SW 1271 (cell line): ENCODE data around the gene SDCCAG8.

Source experiments
- DNase-seq, 2 experiments: peaks; one replicate each; lab custom pipeline; 2025; lab: John Stamatoyannopoulos, UW

SDCCAG8 gene

GRCh38 chr1:243548516-243548915, 292.7 kb downstream of the SDCCAG8 start:
- no peak for DNase-seq

DNA sequence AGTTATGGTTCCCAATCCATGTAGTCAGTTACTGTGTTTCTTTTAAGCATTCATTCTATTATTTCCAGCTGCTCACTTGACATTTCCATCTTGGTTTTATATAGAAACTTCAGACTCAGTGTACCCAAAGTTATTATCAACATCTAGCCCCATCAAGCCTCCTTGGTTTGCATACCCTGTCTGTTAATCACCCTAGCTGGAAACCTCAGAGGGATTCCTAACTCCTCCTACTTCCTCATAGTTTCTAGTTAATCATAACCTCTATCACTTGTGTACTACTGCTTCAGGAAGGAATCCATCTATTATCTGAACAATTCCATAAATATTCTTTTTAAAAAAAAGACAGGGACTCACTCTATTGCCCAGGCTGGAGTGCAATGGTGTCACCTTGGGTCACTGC, 293.3 kb downstream of the SDCCAG8 start:
- DNase-seq: peak in 1 of 2 experiments; percentile 7
